GM04504 (cell line): ENCODE measurements around the gene LRRC66.

Experiments used
- DNase-seq: peaks from one replicate; pipeline ENCODE4 v3.0.0-alpha.2; 2012; ENCODE audit warnings: low read depth

The LRRC66 gene

DNA sequence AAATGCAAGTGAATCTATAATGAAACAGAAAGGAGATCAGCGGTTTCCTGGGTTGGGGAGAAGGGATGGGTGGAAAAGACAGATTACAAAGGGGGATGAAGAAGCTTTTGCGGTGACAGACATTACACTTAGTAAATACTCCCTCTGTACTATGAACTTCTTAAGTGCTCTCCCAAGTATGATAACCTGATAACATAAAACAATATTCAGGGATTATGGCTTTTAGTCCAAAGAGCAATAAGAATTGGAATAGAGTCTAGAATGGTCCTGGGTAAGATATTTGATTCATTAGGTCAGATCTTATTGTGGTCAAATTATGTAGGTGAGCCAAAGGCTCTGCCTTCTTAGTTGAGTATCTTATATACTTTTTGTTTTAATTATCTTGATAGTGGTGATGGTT, 9.2 kb downstream of the LRRC66 start:
- DNase-seq, result no peak

DNA sequence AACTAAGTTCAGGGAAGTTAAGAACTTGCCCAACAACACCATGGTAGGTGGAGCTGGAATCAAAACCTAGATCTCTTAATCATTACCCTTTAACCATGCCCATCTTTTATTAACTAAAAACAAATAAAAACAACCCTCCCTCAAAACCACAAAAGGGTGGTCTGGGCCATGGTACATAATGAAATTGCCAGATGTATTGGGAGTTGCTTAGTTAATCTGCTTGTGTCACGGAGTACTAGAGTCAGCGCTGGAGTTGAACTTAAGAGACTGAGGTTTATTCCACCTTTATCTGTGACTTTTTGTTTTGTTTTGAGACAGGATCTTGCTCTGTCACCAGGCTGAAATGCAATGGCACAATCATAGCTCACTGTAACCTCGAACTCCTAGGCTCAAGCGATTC, 13.3 kb downstream of the LRRC66 start:
- DNase-seq, result no peak

DNA sequence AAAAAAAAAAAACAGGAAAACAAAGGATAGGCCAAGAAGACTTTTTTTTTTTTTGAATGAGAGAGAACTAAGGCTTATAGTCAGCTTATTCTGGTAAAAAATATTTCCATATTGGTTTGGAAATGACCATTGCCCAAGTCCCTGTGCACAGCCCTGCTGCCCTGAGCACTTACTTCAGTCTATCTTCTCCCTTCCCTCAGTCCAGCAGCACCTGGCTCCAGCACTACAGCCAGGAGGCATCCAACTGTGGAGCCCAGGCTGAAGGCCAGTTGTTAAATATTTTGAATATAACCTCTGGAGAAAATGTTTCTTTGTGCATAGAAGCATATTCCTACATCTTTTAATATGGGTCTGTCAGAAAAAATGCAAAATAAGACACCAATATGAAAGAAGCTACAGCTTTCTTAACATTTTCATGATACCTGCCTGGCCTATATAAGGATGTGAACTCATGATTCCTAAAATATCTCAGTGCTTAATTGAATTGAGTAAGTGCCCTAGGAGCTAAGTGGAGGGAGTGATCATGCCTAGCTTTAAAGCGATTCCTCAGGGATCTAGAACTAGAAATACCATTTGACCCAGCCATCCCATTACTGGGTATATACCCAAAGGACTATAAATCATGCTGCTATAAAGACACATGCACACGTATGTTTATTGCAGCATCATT, 14.4 kb downstream of the LRRC66 start:
- DNase-seq, result no peak

DNA sequence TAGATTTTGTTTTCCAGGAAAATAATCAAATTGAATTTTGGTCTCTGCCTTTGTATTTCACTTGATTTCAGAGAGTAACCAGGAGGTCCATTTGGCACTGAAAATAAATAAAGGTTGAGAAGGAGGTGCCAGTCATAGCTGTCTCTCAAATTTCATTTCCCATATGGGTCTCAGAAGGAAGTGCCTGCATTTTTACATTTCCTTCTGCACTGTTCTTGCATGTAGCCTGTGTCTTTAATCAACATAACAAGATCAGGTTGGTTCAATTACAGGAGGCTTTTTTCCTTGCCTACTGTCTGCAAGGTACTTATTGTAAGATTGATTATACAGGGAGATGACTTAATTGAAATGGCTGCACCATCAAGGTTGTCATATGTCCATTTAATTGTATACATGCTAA, 15.7 kb downstream of the LRRC66 start:
- no peak for DNase-seq

DNA sequence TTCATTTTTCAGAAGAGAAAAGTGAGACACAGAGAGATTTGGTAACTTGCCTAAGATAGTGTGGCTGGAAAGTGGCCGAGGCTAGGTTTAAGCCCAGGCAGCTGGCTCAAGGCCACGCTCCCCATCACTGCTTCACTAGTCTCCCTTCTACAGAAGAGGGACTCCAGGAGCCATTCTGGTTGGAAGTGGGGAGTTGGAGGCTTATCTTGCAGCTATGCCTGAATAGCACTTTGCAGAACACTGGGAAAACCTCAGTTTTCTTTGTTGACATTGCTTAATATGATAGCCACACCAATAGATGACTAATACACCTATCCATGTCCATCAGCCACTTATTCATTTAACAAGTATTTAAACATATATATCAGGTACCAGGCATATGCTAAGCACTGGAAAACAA, 18.5 kb downstream of the LRRC66 start:
- no peak for DNase-seq

DNA sequence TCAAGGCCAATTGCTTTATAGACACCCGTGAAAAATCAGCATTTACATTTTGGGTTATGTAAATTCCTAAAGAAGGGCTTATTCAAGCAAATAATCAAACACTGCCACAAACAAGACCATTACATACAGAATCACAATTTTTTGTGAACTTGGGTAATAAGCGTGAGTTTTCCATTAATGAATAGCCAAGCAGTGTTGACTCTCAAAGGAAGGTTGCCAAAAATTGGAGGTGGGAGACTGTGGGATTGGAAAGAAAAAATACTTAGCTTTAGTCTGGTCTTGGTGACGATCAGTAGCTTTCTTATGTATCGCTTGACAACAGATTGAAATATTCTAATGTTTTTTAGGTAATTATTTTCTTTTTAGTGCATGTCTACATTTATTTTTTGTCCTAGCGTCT, 20.9 kb downstream of the LRRC66 start:
- DNase-seq, result no peak

DNA sequence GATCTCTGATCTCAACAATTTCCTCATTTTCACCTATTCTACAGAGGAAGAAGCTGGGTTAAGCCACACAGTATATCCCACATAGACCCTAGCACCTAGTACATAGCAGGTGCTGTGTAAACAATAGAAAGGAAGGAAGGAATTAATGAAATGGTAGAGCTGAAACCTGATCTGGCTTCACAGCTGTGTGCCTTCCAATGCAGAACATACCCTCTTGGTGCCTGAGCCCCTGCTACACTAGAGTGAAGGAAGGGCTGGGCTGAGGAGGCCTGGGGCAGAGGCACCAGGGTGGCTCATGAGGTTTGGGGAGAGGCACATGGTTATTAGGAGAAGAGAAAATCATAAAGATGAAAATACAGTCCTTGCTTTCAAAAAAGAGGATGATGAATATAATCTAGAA, 21.3 kb downstream of the LRRC66 start:
- no peak for DNase-seq

DNA sequence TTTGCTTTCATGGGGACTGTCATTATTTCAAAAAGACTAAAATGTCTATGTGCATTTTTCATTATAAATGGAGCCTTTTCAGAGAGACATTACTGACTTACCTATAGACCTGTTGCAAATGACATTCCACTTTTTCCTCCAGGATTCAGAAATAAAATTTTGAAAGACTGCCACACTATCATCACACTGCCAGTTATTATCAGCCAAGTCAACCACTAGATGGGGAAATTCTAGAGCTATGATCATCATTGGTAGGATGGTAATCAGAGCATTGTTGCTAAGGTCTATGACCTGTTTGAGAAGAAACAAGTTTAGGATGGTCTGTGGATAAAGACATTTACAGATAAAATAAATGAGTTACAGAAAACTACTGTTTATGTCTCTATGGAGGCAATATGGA, 22.5 kb downstream of the LRRC66 start:
- DNase-seq, result no peak

DNA sequence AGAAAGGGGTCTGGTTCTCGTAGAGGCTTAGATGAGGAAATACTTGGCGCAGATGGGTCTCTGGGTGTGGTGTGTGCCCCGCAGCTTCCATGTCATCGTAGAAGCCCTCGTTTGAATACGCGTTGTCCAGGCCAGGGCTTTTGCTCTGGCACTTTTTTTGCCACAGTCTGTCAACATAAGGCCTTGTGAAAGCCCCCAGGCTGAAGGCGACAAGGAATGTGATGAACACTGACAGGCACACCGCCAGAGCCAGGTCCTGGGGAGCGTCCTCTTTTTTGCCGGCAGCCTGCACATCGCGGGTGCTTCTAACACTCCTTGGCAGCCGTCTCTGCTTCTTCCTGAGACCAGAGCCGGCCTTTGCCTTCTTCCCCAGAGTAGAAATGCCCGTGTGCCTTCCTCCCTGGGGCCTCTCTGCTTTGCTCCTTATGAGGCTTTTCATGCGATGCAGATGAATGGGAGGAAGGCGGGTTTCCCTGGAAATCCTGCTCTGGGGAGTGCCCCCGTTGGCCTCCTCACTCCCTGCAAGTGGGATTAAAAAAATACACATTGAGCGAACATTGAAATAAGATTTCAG, 24.4 kb downstream of the LRRC66 start:
- DNase-seq, result no peak

DNA sequence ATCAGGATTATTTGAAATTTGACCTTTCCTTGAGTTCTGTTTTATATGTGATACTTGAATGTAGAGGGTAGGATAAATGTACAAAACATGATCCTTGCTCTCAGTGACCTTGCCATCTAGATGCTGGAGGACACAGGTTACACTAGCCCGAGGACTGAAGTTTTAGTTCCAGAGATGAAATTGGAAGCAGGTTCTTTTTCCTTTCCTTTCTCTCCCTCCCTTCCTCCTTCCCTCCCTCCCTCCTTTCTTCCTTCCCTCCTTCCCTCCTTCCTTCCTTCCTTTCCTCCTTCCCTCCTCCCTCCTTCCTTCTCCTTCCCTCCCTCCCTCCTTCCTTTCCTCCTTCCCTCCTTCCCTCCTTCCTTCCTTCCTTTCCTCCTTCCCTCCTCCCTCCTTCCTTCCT, 54.3 kb downstream of the LRRC66 start:
- DNase-seq, result no peak

DNA sequence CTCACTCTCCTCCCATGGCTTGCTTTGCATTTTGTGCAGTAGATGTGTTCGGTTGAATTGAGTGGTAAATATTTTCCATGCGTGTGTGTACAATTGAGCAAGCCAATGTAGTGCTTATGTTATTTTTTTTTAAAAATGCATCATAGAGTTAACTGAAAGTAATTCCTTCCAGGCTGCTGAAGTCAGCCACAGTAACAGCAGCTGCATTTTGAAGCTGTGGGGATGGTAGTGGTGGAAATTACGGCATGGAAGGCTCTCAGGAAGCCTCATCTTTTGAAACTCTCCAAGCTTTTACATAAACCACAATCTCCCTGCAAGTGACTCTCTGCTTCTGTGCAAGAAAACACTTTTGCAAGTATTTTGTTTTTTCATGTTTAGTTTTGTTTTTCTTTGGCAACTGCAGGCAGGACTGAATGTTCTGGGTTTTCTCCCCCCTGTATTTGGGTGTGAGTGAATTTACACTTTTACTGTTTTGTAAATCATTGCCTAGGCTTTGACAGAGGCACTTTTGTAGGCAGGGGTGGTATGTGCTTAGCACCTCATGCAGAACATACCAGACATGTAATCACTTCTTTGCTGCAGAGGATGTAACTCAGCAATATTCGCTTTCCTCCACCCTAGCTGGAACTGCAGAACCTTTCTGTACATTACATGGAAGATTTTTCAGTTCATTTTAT, 56.2 kb downstream of the LRRC66 start:
- DNase-seq, result no peak

DNA sequence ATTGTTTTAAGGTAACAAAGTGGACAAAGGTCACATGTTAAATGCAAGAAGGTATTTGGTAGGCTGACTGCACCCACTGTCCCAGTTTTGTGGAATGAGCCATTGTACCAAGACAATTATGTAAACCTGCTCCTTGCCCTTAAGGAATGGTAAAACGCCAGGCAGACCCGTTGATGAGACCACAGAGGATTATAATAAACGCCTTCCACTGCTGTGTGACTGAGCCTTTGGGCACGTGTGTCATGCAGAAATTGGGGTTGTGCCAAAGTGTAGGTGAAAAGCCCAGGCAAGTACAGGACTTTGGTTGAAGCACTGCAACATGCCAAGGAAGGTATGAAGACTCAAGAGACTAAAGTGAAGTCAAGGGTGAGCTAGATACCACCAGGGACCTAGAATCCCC, 59.7 kb downstream of the LRRC66 start:
- DNase-seq, result no peak

DNA sequence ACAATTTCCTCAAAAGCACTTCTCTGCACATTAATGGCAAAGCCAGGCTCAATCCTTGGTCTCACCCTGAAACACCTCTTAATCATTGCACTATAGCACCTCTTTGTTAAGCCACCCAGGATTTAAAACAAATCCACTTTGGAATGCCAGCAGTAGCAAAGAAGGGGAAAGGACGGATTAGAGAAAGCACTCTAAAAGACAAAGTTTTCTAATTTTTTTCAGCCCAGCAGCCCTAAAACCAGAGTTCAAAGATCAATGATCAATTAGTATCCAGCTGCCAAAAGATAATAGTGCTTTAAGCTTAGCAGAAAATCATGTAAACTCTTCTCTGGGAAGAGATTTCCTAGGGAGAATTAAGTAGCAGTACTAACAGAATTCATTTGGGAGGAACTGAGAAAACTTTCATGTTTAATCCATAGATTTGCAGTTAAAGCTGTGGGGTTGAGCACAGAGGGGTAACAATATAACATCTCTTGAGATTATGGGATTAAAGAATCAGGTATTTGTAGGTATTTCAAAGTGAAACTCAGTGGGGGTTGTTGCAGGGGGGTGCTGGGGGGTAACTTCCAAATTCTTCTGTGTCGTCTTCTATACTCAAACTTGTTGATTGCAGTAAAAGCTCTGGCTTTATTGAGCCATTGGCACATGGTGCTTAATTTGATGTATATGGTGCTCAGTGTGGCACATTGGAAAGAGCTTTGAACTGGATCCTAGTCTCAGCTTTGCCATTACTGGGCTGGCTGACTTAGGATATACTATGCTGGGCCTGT, 61.8 kb downstream of the LRRC66 start:
- DNase-seq, result no peak
